22Rv1 (cell line): ENCODE data around the gene NBDY.

Experiments used
- ZFX ChIP-seq: fragments of 450-650 bp; IDR thresholded peaks from 2 replicates; pipeline ENCODE4 v1.6.1; 2017; ENCODE audit warnings: antibody characterized with exemption, borderline replicate concordance
- TF ChIP-seq, protein P1 (sequence below): fragments of 450-650 bp; IDR thresholded peaks from 2 replicates; pipeline ENCODE4 v1.5.1; 2017; ENCODE audit warnings: mild to moderate bottlenecking

DNA sequence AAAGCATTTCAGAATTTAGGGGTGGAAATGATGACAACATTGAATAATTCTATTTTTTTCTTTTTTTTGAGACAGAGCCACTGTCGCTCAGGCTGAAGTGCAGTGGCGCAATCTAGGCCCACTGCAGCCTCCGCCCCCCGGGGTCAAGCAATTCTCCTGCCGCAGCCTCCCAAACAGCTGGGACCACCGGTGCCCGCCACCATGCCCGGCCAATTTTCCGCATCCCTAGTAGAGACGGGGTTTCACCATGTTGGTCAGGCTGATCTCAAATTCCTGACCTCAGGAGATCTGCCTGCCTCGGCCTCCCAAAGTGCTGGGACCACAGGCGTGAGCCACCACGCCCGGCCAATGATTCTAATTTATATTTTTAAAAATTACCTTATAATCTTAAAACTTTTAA lies 7.2 kb downstream of the NBDY start:
- TF ChIP-seq, protein P1, sequence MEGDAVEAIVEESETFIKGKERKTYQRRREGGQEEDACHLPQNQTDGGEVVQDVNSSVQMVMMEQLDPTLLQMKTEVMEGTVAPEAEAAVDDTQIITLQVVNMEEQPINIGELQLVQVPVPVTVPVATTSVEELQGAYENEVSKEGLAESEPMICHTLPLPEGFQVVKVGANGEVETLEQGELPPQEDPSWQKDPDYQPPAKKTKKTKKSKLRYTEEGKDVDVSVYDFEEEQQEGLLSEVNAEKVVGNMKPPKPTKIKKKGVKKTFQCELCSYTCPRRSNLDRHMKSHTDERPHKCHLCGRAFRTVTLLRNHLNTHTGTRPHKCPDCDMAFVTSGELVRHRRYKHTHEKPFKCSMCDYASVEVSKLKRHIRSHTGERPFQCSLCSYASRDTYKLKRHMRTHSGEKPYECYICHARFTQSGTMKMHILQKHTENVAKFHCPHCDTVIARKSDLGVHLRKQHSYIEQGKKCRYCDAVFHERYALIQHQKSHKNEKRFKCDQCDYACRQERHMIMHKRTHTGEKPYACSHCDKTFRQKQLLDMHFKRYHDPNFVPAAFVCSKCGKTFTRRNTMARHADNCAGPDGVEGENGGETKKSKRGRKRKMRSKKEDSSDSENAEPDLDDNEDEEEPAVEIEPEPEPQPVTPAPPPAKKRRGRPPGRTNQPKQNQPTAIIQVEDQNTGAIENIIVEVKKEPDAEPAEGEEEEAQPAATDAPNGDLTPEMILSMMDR: no peak
- no peak for TF ChIP-seq ZFX
